GM13977 (cell line): Measurements from ENCODE around the gene C10orf90.

Experiments used
- DNase-seq: peaks from one replicate; pipeline ENCODE4 v3.0.0; 2012; ENCODE audit warnings: low spot score
- in situ Hi-C: fragments of 300-500 bp; cut with MboI; formaldehyde crosslinking; loops from one replicate; pipeline ENCODE4 v1.12.0; 2022; ENCODE audit warnings: low sequenced_read_pairs, low pct_unique_long_range_greater_than_20kb, mixed read lengths, inconsistent platforms; ENCODE audit not compliant: unreplicated experiment
- TF ChIP-seq, protein P1 (sequence below): IDR thresholded peaks from 2 replicates; pipeline ENCODE4 v1.5.1; 2012; ENCODE audit warnings: mild to moderate bottlenecking, control low read depth; ENCODE audit not compliant: insufficient read depth; ENCODE audit errors: extremely low read depth, missing control alignments

The C10orf90 gene

DNA sequence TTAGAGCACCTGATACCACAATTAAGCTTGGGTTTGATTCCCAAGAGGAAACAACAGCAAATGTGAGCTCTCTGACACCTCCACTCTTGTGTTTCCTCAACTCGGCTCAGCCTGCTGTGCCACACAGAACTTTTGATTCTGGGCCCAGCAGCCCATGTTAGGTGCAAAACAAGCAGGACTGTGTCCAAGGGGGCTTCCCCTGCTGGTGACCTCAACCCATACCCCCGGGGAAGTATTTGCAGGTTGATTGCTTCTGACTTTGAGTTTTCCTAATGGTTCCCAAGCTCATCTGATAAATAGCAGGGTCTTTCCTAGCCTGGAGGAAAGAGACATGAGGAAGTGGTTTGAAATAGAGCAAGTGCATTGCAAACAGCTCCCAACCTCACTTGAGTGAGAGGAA is 238.7 kb downstream of the C10orf90 start:
- DNase-seq, result no peak
- TF ChIP-seq, protein P1, sequence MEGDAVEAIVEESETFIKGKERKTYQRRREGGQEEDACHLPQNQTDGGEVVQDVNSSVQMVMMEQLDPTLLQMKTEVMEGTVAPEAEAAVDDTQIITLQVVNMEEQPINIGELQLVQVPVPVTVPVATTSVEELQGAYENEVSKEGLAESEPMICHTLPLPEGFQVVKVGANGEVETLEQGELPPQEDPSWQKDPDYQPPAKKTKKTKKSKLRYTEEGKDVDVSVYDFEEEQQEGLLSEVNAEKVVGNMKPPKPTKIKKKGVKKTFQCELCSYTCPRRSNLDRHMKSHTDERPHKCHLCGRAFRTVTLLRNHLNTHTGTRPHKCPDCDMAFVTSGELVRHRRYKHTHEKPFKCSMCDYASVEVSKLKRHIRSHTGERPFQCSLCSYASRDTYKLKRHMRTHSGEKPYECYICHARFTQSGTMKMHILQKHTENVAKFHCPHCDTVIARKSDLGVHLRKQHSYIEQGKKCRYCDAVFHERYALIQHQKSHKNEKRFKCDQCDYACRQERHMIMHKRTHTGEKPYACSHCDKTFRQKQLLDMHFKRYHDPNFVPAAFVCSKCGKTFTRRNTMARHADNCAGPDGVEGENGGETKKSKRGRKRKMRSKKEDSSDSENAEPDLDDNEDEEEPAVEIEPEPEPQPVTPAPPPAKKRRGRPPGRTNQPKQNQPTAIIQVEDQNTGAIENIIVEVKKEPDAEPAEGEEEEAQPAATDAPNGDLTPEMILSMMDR, result no peak
- in situ Hi-C loops, result no loop called here

DNA sequence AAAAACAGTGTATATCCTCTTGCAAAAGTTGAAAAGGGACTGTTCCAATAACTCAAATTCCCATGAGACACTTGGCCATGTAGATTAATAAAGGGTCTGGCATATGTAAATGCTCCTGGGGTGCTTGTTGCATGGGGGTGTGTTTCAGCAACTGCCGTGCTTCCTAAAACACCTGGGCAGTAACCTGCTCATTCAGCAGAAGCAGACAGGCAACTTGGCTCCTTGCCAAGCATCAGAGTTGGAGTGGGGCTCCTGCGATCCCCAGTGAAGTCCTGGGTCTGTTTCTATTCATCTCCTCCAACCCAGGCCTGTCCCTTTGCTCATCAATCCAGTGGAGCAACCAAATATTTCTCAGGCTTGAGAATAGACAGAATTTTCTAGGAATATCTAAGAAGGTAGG is 240.0 kb downstream of the C10orf90 start:
- in situ Hi-C loops, result no loop called here
- DNase-seq, result no peak
- TF ChIP-seq, protein P1, result no peak

DNA sequence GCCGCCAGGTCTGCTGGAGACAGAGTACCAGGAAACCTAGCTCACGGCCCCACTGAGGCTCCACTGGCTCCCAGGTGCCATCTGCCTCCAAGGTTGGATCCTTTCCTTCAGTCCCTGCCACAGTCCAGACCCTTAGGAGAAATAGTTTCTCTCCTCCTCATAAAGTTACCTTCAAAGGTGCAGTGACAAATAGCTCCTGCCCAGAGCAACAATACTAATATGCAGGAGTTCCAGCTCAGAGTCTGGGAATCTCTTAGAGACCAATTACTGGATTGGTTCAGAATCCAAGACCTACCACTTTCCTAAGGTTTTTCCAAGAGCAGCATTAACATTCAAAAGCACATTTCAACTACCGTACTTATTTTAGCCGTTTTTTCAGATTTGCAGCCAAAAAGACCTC is 241.2 kb downstream of the C10orf90 start:
- TF ChIP-seq, protein P1, result no peak
- in situ Hi-C loops, result no loop called here
- DNase-seq, result no peak

DNA sequence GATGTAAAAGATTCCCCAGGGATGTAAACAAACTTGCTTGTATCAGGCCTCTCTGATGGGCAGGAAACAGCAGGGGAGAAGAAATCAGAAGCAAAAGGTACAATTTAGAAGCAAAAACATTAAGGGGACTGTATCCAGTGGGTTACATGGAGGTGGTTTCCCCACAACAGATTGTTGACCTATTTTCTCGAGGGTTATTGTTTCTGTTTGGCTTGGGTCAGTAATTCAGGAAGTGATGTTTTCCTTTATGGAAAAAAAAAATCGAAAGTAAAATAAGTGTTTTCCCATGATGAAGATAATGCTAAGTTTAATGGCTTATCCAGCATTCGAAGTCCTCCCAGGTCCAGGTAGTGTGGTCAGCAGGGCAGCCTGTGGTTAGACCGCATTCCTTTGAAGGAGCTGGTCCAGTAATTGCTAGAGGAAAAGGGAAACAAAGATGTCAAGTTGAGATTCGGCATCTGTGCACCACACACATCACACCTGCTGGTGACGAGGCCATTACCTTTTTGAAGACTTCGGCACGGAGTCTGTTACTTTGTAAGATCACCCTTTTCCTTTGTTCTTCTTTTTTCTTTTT is 244.9 kb downstream of the C10orf90 start:
- TF ChIP-seq, protein P1, result no peak
- DNase-seq, result no peak
- in situ Hi-C loops, result no loop called here

DNA sequence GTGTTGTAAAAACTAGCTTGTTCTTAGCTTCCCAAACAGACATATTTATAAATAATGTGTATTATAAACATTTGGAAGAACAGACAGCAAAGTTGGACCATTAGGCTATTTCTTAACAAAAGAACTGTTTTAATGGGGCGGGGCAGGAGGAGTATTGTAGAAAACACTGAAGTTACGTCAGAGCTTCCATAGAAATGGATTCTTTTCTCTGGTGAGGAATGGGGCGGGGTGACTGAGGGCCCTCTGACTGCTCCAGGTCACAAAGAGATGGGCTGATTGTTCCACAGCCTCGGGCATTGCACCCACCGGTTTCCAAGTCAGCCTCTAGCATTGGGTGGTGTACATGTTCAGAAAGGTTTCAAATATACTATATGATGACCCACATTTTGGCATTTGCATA is 245.5 kb downstream of the C10orf90 start:
- TF ChIP-seq, protein P1, result no peak
- in situ Hi-C loops, result no loop called here
- no peak for DNase-seq

DNA sequence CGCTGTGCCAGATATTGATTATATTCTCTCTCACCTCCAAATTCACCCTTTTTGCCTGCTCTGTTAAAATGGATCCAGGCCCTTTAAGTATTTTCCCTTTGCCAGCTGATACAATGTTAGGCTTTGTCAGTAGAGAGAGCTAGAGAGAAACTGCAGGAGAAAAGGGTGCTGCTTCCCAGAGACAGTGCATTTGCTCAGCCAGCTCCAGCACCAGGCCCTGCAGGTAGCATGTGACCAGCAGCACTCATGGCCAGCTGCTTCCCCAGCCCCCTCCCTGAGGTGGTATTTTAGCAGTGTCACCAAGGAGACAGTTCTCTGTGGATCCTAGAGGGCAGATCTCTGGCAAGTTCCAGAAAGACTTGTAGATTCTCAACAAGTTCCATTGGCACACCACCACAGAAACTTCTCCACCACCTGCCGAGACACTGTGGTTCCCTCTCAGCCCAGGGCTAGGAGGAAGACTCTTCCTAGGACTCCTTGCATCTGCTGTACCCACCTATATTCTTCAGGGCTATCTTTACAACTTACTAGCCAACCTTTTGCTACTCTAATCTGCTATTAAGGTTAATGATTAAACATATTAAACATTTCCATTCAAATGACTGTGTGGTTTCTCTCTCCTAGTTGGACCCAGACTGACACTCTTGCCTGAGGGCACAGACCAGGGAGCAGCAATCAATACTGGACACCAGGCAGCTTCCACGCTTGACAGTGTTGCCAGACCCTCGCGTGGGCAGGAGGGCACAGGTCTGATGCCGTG is 246.6 kb downstream of the C10orf90 start:
- TF ChIP-seq, protein P1, result no peak
- in situ Hi-C loops, result no loop called here
- no peak for DNase-seq
